H9 (cell line): ENCODE measurements around the gene B4GALT3. TPM values are rescaled to one million over a fixed set of nuclear protein-coding genes. Genes with fewer than 3 reads are reported as not detected.

ENCODE experiments used
- DNase-seq: peaks from one replicate; pipeline ENCODE4 v3.0.0-alpha.2; 2017
- H2AFZ ChIP-seq: one replicate; pipeline ENCODE4 v1.6.1; 2013; ENCODE audit warnings: mild to moderate bottlenecking, low read length, control low read depth, moderate library complexity
- H2AK5ac ChIP-seq: 2 replicates; pipeline ENCODE4 v1.6.1; 2013; ENCODE audit warnings: low read length, control low read depth, mixed read lengths; ENCODE audit not compliant: insufficient read length
- H2BK120ac ChIP-seq: one replicate; pipeline ENCODE4 v1.6.1; 2013; ENCODE audit warnings: low read depth, mild to moderate bottlenecking, low read length, control low read depth, inconsistent platforms; ENCODE audit not compliant: poor library complexity, severe bottlenecking
- H2BK12ac ChIP-seq: 2 replicates; pipeline ENCODE4 v1.6.1; 2013; ENCODE audit warnings: low read length, control low read depth, mixed read lengths, low read depth; ENCODE audit not compliant: insufficient read length
- H2BK15ac ChIP-seq: 2 replicates; pipeline ENCODE4 v1.6.1; 2013; ENCODE audit warnings: low read depth, low read length, control low read depth
- H2BK20ac ChIP-seq: one replicate; pipeline ENCODE4 v1.6.1; 2013; ENCODE audit warnings: low read depth, mild to moderate bottlenecking, low read length, control low read depth, inconsistent platforms; ENCODE audit not compliant: poor library complexity, severe bottlenecking
- H2BK5ac ChIP-seq: 2 replicates; pipeline ENCODE4 v1.6.1; 2013; ENCODE audit warnings: low read length, control low read depth, mixed read lengths; ENCODE audit not compliant: insufficient read length
- H3K14ac ChIP-seq: 2 replicates; pipeline ENCODE4 v1.6.1; 2013; ENCODE audit warnings: low read length, control low read depth; ENCODE audit not compliant: insufficient read depth
- H3K18ac ChIP-seq: 2 replicates; pipeline ENCODE4 v1.6.1; 2013; ENCODE audit warnings: low read depth, mild to moderate bottlenecking, mixed read lengths, low read length, control low read depth; ENCODE audit not compliant: insufficient read length
- H3K23ac ChIP-seq: 2 replicates; pipeline ENCODE4 v1.6.1; 2013; ENCODE audit warnings: low read length, control low read depth, mixed read lengths, low read depth; ENCODE audit not compliant: insufficient read length
- H3K23me2 ChIP-seq: 2 replicates; pipeline ENCODE4 v1.6.1; 2013; ENCODE audit warnings: low read depth, mild to moderate bottlenecking, mixed read lengths, low read length, control low read depth; ENCODE audit not compliant: insufficient read length, poor library complexity, severe bottlenecking
- H3K27ac ChIP-seq: 2 replicates; pipeline ENCODE4 v1.5.1; 2013; ENCODE audit warnings: low read length, control low read depth, mixed read lengths, low read depth; ENCODE audit not compliant: insufficient read length
- H3K27me3 ChIP-seq: 2 replicates; pipeline ENCODE4 v1.6.1; 2013; ENCODE audit warnings: low read length, control low read depth, inconsistent platforms; ENCODE audit not compliant: insufficient read depth
- H3K4ac ChIP-seq: 2 replicates; pipeline ENCODE4 v1.6.1; 2013; ENCODE audit warnings: low read depth, mild to moderate bottlenecking, control low read depth, inconsistent platforms, low read length, moderate library complexity
- H3K4me1 ChIP-seq: 2 replicates; pipeline ENCODE4 v1.6.1; 2013; ENCODE audit warnings: low read length, control low read depth, inconsistent platforms; ENCODE audit not compliant: insufficient read depth
- H3K4me2 ChIP-seq: 2 replicates; pipeline ENCODE4 v1.6.1; 2013; ENCODE audit warnings: low read length, control low read depth, mixed read lengths; ENCODE audit not compliant: insufficient read length, insufficient read depth
- H3K56ac ChIP-seq: 2 replicates; pipeline ENCODE4 v1.6.1; 2013; ENCODE audit warnings: low read depth, mild to moderate bottlenecking, mixed read lengths, low read length, control low read depth; ENCODE audit not compliant: insufficient read length
- H3K79me1 ChIP-seq: 2 replicates; pipeline ENCODE4 v1.6.1; 2013; ENCODE audit warnings: low read depth, mild to moderate bottlenecking, moderate library complexity, low read length, control low read depth, inconsistent platforms; ENCODE audit not compliant: insufficient read depth, poor library complexity, severe bottlenecking
- H3K79me2 ChIP-seq: 2 replicates; pipeline ENCODE4 v1.6.1; 2013; ENCODE audit warnings: low read length, control low read depth, inconsistent platforms; ENCODE audit not compliant: insufficient read depth
- H3K9ac ChIP-seq: 2 replicates; pipeline ENCODE4 v1.6.1; 2013; ENCODE audit warnings: low read length, control low read depth, mixed read lengths; ENCODE audit not compliant: insufficient read length; ENCODE audit errors: extremely low read depth
- H3K9me3 ChIP-seq: one replicate; pipeline ENCODE4 v1.6.1; 2013; ENCODE audit warnings: low read depth, low read length, inconsistent platforms; ENCODE audit not compliant: control insufficient read depth
- H3T11ph ChIP-seq: one replicate; pipeline ENCODE4 v1.6.1; 2013; ENCODE audit warnings: mild to moderate bottlenecking, low read length, control low read depth, inconsistent platforms
- H4K20me1 ChIP-seq: one replicate; pipeline ENCODE4 v1.6.1; 2013; ENCODE audit not compliant: control insufficient read depth, insufficient read length, insufficient read depth
- H4K5ac ChIP-seq: 2 replicates; pipeline ENCODE4 v1.6.1; 2013; ENCODE audit warnings: low read depth, mild to moderate bottlenecking, mixed read lengths, low read length, control low read depth; ENCODE audit not compliant: insufficient read length
- H4K8ac ChIP-seq: replicated peaks from 2 replicates; pipeline ENCODE4 v1.6.1; 2013; ENCODE audit warnings: low read length, control low read depth, mixed read lengths, low read depth; ENCODE audit not compliant: insufficient read length
- H4K91ac ChIP-seq: 2 replicates; pipeline ENCODE4 v1.6.1; 2013; ENCODE audit warnings: low read depth, mild to moderate bottlenecking, moderate library complexity, mixed read lengths, low read length, control low read depth; ENCODE audit not compliant: insufficient read length
- H3K27ac Mint-ChIP-seq, 3 experiments: 2 replicates in 2 of 3; 3 replicates in 1 of 3; pipeline ENCODE4 v1.8.0; 2020 to 2021; ENCODE audit warnings: mixed read lengths in 3 of 3, mild to moderate bottlenecking in 1 of 3, moderate library complexity in 1 of 3
- H3K27me3 Mint-ChIP-seq: 2 replicates; pipeline ENCODE4 v1.8.0; 2021; ENCODE audit warnings: low read depth, mild to moderate bottlenecking, moderate library complexity, mixed read lengths
- H3K36me3 Mint-ChIP-seq, 3 experiments: 2 replicates in 2 of 3; 3 replicates in 1 of 3; pipeline ENCODE4 v1.8.0; 2020 to 2021; ENCODE audit warnings: low read depth in 3 of 3, mixed read lengths in 3 of 3; ENCODE audit not compliant: insufficient read depth in 1 of 3
- H3K4me1 Mint-ChIP-seq, 2 experiments: 2 replicates each; pipeline ENCODE4 v1.8.0; 2020; ENCODE audit warnings: mixed read lengths in 2 of 2
- H3K4me3 Mint-ChIP-seq, 2 experiments: 2 replicates in 1 of 2; 3 replicates in 1 of 2; pipeline ENCODE4 v1.8.0; 2020 to 2021; ENCODE audit warnings: mild to moderate bottlenecking in 2 of 2, mixed read lengths in 2 of 2, moderate library complexity in 1 of 2
- H3K9me3 Mint-ChIP-seq, 2 experiments: 2 replicates in 1 of 2; 3 replicates in 1 of 2; pipeline ENCODE4 v1.8.0; 2020; ENCODE audit warnings: mild to moderate bottlenecking in 2 of 2, mixed read lengths in 2 of 2, moderate library complexity in 1 of 2
- CTCF ChIP-seq: fragments of 200-600 bp; sonication (generic); conservative IDR thresholded peaks from 3 replicates; pipeline ENCODE4 v1.8.0; 2021; ENCODE audit warnings: antibody characterized with exemption, mild to moderate bottlenecking
- WGBS: extraction: QIAGEN DNeasy Blood & Tissue Kit; methylation state at CpG from one replicate; pipeline ENCODE4 v1.1.7; 2013; ENCODE audit warnings: missing lambda C conversion rate, low lambda C conversion rate, mixed read lengths; ENCODE audit not compliant: insufficient read length; ENCODE audit errors: extremely low coverage; 5-methylcytosine and 5-hydroxymethylcytosine counted together
- total RNA-seq: library from RNA; stranded (reverse); gene quantifications from 2 replicates; pipeline ENCODE4 v1.2.1, GENCODE V29; 2021

Gene B4GALT3
- total RNA-seq, 1 experiment from 2014 or later: 31.8 TPM

- no peaks in the 10 kb centered on the region for H3K79me2 ChIP-seq
- no peak overlapping the region for H3K27ac ChIP-seq
- no peak overlapping the region for H4K91ac ChIP-seq
- H4K8ac ChIP-seq: no peak overlapping the region
- H2BK15ac ChIP-seq: no peak overlapping the region
- Mint-ChIP-seq H3K27me3 (no peaks in the 10 kb centered on the region), H3K27ac (peak overlapping the region in 1 of 3 experiments; percentile 81; a peak in 2 of 7 replicates), H3K36me3 (peaks cover 0 to 29% (median 16%) of the 10 kb centered on the region in 3 experiments; a peak in 4 of 7 replicates), H3K9me3 (no peaks in the 10 kb centered on the region), H3K4me1 (peaks cover 20 to 25% of the 10 kb centered on the region in 2 experiments), H3K4me3 (no peak overlapping the region)
- no peak overlapping the region for H2AK5ac ChIP-seq
- no peak overlapping the region for H2BK20ac ChIP-seq
- DNase-seq: peak; percentile 74
- no peaks in the 10 kb centered on the region for H3K27me3 ChIP-seq
- no peak overlapping the region for H3K23ac ChIP-seq
- H4K5ac ChIP-seq: no peak overlapping the region
- no peaks in the 10 kb centered on the region for H3K9me3 ChIP-seq
- no peak overlapping the region for H3K4ac ChIP-seq
- no peak overlapping the region for H3K9ac ChIP-seq
- H2BK120ac ChIP-seq: no peak overlapping the region
- no peak overlapping the region for H3K14ac ChIP-seq
- no peaks in the 10 kb centered on the region for H4K20me1 ChIP-seq
- no peak overlapping the region for H3T11ph ChIP-seq
- H3K56ac ChIP-seq: no peak overlapping the region
- TF ChIP-seq CTCF: peak; percentile 86
- peaks cover 6% of the 10 kb centered on the region; the same call in 1 of the 2 replicates for H3K4me1 ChIP-seq
- H3K79me1 ChIP-seq: no peaks in the 10 kb centered on the region
- H3K4me2 ChIP-seq: no peak overlapping the region
- H3K23me2 ChIP-seq: no peaks in the 10 kb centered on the region
- no peak overlapping the region for H2BK5ac ChIP-seq
- no CpG with 5 or more reads among the region's 15 CpGs for WGBS
- H3K18ac ChIP-seq: no peak overlapping the region
- H2AFZ ChIP-seq: no peak overlapping the region
- no peak overlapping the region for H2BK12ac ChIP-seq
These were observed 15.5 kb upstream of the B4GALT3 start for GRCh38 chr1:161192476-161193465.
